Gastrocnemius medialis (tissue), 4 donors: ENCODE results near the gene GRID2.

Experiments used
- CTCF ChIP-seq, 5 experiments: fragments of 450-650 bp in 3 of 5; fragments of 200-600 bp in 2 of 5; sonication (generic) in 2 of 5; IDR thresholded peaks in 4 of 5; conservative IDR thresholded peaks in 1 of 5; 1 replicate in 4 of 5; 2 replicates in 1 of 5; pipeline ENCODE4 v1.5.1; 2016 to 2019; ENCODE audit warnings: antibody characterized with exemption in 5 of 5, mild to moderate bottlenecking in 3 of 5, moderate library complexity in 3 of 5
- POLR2A ChIP-seq, 2 donors: fragments of 450-650 bp; IDR thresholded peaks; one replicate each; pipeline ENCODE4 v1.6.1; 2017; ENCODE audit warnings: antibody characterized with exemption in 2 of 2, mild to moderate bottlenecking in 2 of 2, moderate library complexity in 2 of 2

GRCh38 chr4:92580816-92581215, 277.1 kb downstream of the GRID2 start:
- TF ChIP-seq CTCF (IDR thresholded peaks at IDR 0.05 in 4 of 5, conservative IDR thresholded peaks at IDR 0.05 in 1 of 5) (no peak), POLR2A (IDR thresholded peaks at IDR 0.05) (no peak)
